ENCODE results near the gene ANKRD22. TPM values are rescaled to one million over a fixed set of nuclear protein-coding genes. Genes with fewer than 3 reads are reported as not detected.

The ANKRD22 gene
- total and polyA plus RNA-seq, 9 of the 15 experiments (the other 6 are each of a cell fraction or from before 2014, with no cell fraction given) = not detected

GRCh38 chr10:88889559-88890337 lies 38.1 kb upstream of the ANKRD22 start:
- no peaks in the 10 kb centered on the region for H3K9me3 ChIP-seq (replicated peaks; ENCODE audit: control insufficient read depth, insufficient read depth, low read depth, low read length)
- POLR2A ChIA-PET = no interaction called here
- no peak overlapping the region for H3K4me2 ChIP-seq (ENCODE audit: insufficient read depth, low read length)
- H3K36me3 ChIP-seq (ENCODE audit: control insufficient read depth, insufficient read depth, low read length) = no peaks in the 10 kb centered on the region
- in situ Hi-C loops (cut with MboI) = no loop called here
- H4K20me1 ChIP-seq (replicated peaks; ENCODE audit: control insufficient read depth, insufficient read depth, low read length) = no peaks in the 10 kb centered on the region
- H3K4me1 ChIP-seq (replicated peaks in 1 of 2; ENCODE audit: control insufficient read depth in 2 of 2, insufficient read depth in 2 of 2, low read length in 2 of 2) = no peaks in the 10 kb centered on the region
- H3K27me3 ChIP-seq (ENCODE audit: control insufficient read depth in 2 of 2, insufficient read depth in 2 of 2, low read length in 2 of 2) = no peaks in the 10 kb centered on the region
- H3K79me2 ChIP-seq (ENCODE audit: control insufficient read depth, insufficient read depth, low read length) = no peaks in the 10 kb centered on the region
- no peak for DNase-seq (ENCODE audit: extremely low read depth in 1 of 4, low spot score in 3 of 4)
- intact Hi-C loops (cut with micrococcal nuclease) = no loop called here
- no peaks in the 10 kb centered on the region for H3K9me1 ChIP-seq (ENCODE audit: control insufficient read depth, insufficient read depth, low read length)
- BruUV-seq (replicated peaks) = no TSS peak
- 0% methylated on average over 1 of the region's 1 CpG for WGBS (ENCODE audit: insufficient coverage, low coverage, missing lambda C conversion rate)
- no peak overlapping the region for H2AFZ ChIP-seq (ENCODE audit: low read depth, low read length)
- ATAC-seq = no peak
- H3K9ac ChIP-seq (ENCODE audit: insufficient read depth in 1 of 2, low read depth in 2 of 2, low read length in 2 of 2) = no peak overlapping the region
- no peak for FAIRE-seq
- CTCF ChIA-PET (ENCODE audit: low intra/inter-chr PET ratio) = no interaction called here
- H3K4me3 ChIP-seq = no peak overlapping the region
- no peak overlapping the region for H3K27ac ChIP-seq (ENCODE audit: extremely low read depth, low read depth, low read length)
- TF ChIP-seq AFF1 (IDR thresholded peaks at IDR 0.05; ENCODE audit: low read depth in 1 of 2, partially characterized antibody in 2 of 2) (no peak), ZNF232 (CRISPR knock-in tag; IDR thresholded peaks at IDR 0.05) (no peak), ZBTB5 (IDR thresholded peaks at IDR 0.05) (no peak), NKRF (IDR thresholded peaks at IDR 0.05; ENCODE audit: borderline replicate concordance) (no peak), CTCFL (IDR thresholded peaks at IDR 0.05; ENCODE audit: borderline replicate concordance, insufficient read depth, low read depth, low read length, poor library complexity, severe bottlenecking) (no peak), HDAC6 (IDR thresholded peaks at IDR 0.05; ENCODE audit: low read depth, low read length) (no peak), SAFB (IDR thresholded peaks at IDR 0.05; ENCODE audit: borderline replicate concordance, low read depth, low read length) (no peak), DMBX1 (CRISPR knock-in tag; IDR thresholded peaks at IDR 0.05; ENCODE audit: borderline replicate concordance) (no peak), MIER1 (IDR thresholded peaks at IDR 0.05; ENCODE audit: low read depth) (no peak)

All from K562 (cell line).